ENCODE measurements around the gene ANAPC16. TPM values are rescaled to one million over a fixed set of nuclear protein-coding genes. Genes with fewer than 3 reads are reported as not detected.

The ANAPC16 gene
- total and polyA plus RNA-seq, 4 donors = 67.9 to 138 (median 91.4) TPM

GRCh38 chr10:72276421-72277339, 60.9 kb downstream of the ANAPC16 start:
- DNase-seq (no peak), ATAC-seq (ENCODE audit: insufficient read depth, low FRiP score) (no peak)
- TF ChIP-seq, protein P1, sequence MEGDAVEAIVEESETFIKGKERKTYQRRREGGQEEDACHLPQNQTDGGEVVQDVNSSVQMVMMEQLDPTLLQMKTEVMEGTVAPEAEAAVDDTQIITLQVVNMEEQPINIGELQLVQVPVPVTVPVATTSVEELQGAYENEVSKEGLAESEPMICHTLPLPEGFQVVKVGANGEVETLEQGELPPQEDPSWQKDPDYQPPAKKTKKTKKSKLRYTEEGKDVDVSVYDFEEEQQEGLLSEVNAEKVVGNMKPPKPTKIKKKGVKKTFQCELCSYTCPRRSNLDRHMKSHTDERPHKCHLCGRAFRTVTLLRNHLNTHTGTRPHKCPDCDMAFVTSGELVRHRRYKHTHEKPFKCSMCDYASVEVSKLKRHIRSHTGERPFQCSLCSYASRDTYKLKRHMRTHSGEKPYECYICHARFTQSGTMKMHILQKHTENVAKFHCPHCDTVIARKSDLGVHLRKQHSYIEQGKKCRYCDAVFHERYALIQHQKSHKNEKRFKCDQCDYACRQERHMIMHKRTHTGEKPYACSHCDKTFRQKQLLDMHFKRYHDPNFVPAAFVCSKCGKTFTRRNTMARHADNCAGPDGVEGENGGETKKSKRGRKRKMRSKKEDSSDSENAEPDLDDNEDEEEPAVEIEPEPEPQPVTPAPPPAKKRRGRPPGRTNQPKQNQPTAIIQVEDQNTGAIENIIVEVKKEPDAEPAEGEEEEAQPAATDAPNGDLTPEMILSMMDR (IDR thresholded peaks at IDR 0.05; ENCODE audit: control extremely low read depth, extremely low read depth) = no peak
- H3K9ac ChIP-seq (ENCODE audit: insufficient read depth in 1 of 2, low read length in 2 of 2) = peak overlapping the region in 1 of 2 donors; percentile 8
- no peak overlapping the region for H3K4me3 ChIP-seq
- H3K27ac ChIP-seq (ENCODE audit: low read depth in 1 of 2, low read length in 1 of 2) = peak overlapping the region; percentile 36 to 60
- H3K9me3 ChIP-seq (ENCODE audit: control insufficient read depth in 4 of 4, insufficient read depth in 3 of 4, low read length in 3 of 4) = no peaks in the 10 kb centered on the region
- H3K27me3 ChIP-seq (ENCODE audit: control insufficient read depth in 3 of 3, insufficient read depth in 3 of 3, low read length in 2 of 3) = no peaks in the 10 kb centered on the region
- peaks cover 0 to 15% (median 11%) of the 10 kb centered on the region in 4 donors for H3K36me3 ChIP-seq (ENCODE audit: control insufficient read depth in 4 of 4, insufficient read depth in 4 of 4, low read length in 4 of 4)
- 60 to 80% methylated on average over 6 of the region's 6 CpGs for WGBS, 2 donors
- H3K4me1 ChIP-seq (ENCODE audit: control insufficient read depth in 5 of 5, insufficient read depth in 5 of 5, low read length in 5 of 5) = peaks cover 2 to 37% (median 6%) of the 10 kb centered on the region in 5 donors

- 82 to 83% methylated on average over 5 of the region's 5 CpGs for WGBS, 2 donors
- ATAC-seq (ENCODE audit: insufficient read depth, low FRiP score) (no peak), DNase-seq (no peak)
- Histone ChIP-seq H3K4me3 (no peak overlapping the region), H3K9me3 (ENCODE audit: control insufficient read depth in 4 of 4, insufficient read depth in 3 of 4, low read length in 3 of 4) (no peaks in the 10 kb centered on the region), H3K27ac (ENCODE audit: low read depth in 1 of 2, low read length in 1 of 2) (peak overlapping the region; percentile 36 to 58), H3K27me3 (ENCODE audit: control insufficient read depth in 3 of 3, insufficient read depth in 3 of 3, low read length in 2 of 3) (no peaks in the 10 kb centered on the region), H3K9ac (ENCODE audit: insufficient read depth in 1 of 2, low read length in 2 of 2) (no peak overlapping the region), H3K36me3 (ENCODE audit: control insufficient read depth in 4 of 4, insufficient read depth in 4 of 4, low read length in 4 of 4) (peaks cover 0 to 15% (median 11%) of the 10 kb centered on the region in 4 donors), H3K4me1 (ENCODE audit: control insufficient read depth in 5 of 5, insufficient read depth in 5 of 5, low read length in 5 of 5) (peaks cover 0 to 31% (median 6%) of the 10 kb centered on the region in 5 donors)
- TF ChIP-seq, protein P1 (IDR thresholded peaks at IDR 0.05; ENCODE audit: control extremely low read depth, extremely low read depth) = no peak
These were observed 61.7 kb downstream of the ANAPC16 start for GRCh38 chr10:72277340-72277995.

DNA sequence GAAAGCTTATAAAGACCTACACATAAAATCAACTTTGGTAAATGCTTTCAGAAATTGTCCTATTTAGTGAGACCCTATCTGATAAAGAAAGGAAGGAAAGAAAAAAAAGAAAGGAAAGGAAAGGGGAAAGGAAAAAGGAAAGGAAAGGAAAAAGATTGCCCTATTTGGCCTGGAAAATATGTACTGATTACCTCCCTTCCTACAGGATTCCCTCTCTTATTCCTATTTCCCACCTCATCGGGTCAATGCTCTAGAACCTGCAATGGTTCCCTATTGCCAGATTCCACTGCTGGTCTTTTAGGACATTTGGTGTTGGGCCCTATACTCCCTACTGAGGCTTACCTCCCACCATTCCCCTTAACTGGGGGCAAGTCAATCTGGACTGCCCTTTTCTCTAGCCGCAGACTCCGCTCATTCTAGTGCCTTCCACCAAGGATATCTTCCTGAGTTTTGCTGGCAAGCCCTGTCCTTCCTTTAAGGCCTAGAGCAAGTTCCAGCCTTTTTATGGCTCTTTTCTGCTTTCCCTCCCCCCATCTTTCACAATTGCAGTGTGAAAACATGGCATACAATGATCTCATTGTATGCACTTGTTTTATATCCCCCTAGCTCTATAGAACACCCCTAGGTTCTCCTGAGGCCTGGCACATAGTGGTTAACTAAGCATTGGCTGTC, 62.3 kb downstream of the ANAPC16 start:
- Histone ChIP-seq H3K9me3 (ENCODE audit: control insufficient read depth in 4 of 4, insufficient read depth in 3 of 4, low read length in 3 of 4) (no peaks in the 10 kb centered on the region), H3K9ac (ENCODE audit: insufficient read depth in 1 of 2, low read length in 2 of 2) (no peak overlapping the region), H3K4me3 (no peak overlapping the region), H3K27ac (ENCODE audit: low read depth in 1 of 2, low read length in 1 of 2) (no peak overlapping the region), H3K27me3 (ENCODE audit: control insufficient read depth in 3 of 3, insufficient read depth in 3 of 3, low read length in 2 of 3) (no peaks in the 10 kb centered on the region), H3K4me1 (ENCODE audit: control insufficient read depth in 5 of 5, insufficient read depth in 5 of 5, low read length in 5 of 5) (peaks cover 0 to 27% (median 6%) of the 10 kb centered on the region in 5 donors), H3K36me3 (ENCODE audit: control insufficient read depth in 4 of 4, insufficient read depth in 4 of 4, low read length in 4 of 4) (peaks cover 0 to 15% (median 11%) of the 10 kb centered on the region in 4 donors)
- ATAC-seq (ENCODE audit: insufficient read depth, low FRiP score) (no peak), DNase-seq (no peak)
- TF ChIP-seq, protein P1 (IDR thresholded peaks at IDR 0.05; ENCODE audit: control extremely low read depth, extremely low read depth) = no peak
- WGBS, 2 donors = 96% methylated on average over 3 of the region's 3 CpGs
